Right lobe of liver (tissue), 6 donors: ENCODE results near the gene GMIP. TPM values are rescaled to one million over a fixed set of nuclear protein-coding genes. Genes with fewer than 3 reads are reported as not detected.

Experiments used
- ATAC-seq, 4 donors: fragments of 200-7000 bp; cut with Tn5 transposase; one replicate each; pipeline ENCODE4 v1.9.1; 2020; ENCODE audit warnings: mild to moderate bottlenecking in 4 of 4, moderate library complexity in 4 of 4
- DNase-seq, 3 donors: peaks; one replicate each; pipeline ENCODE4 v3.0.0-alpha.2; 2020
- H3K27ac ChIP-seq, 3 donors: fragments of 200-600 bp; one replicate each; pipeline ENCODE4 v1.8.0; 2022
- H3K27me3 ChIP-seq, 2 donors: fragments of 200-600 bp; one replicate each; pipeline ENCODE4 v1.8.0; 2022
- H3K36me3 ChIP-seq, 4 donors: fragments of 200-600 bp; sonication (generic) in 1 of 4; one replicate each; pipeline versions ENCODE4 v1.5.1 to v1.8.0; 2017 to 2022; ENCODE audit warnings: control low read depth in 1 of 4
- H3K4me1 ChIP-seq, 4 donors: fragments of 200-600 bp; sonication (generic) in 1 of 4; one replicate each; pipeline versions ENCODE4 v1.5.1 to v1.8.0; 2017 to 2022; ENCODE audit warnings: control low read depth in 1 of 4
- H3K4me3 ChIP-seq, 3 donors: fragments of 200-600 bp; one replicate each; pipeline ENCODE4 v1.8.0; 2022
- H3K9me3 ChIP-seq, 4 donors: fragments of 200-600 bp; sonication (generic) in 1 of 4; one replicate each; pipeline versions ENCODE4 v1.5.1 to v1.8.0; 2017 to 2022; ENCODE audit warnings: control low read depth in 1 of 4
- CTCF ChIP-seq, 4 donors: fragments of 200-600 bp in 3 of 4; fragments of 450-650 bp in 1 of 4; IDR thresholded peaks; one replicate each; pipeline versions ENCODE4 v1.5.1 to v1.8.0; 2016 to 2022; ENCODE audit warnings: antibody characterized with exemption in 4 of 4, mild to moderate bottlenecking in 2 of 4
- POLR2A ChIP-seq: fragments of 450-650 bp; IDR thresholded peaks from one replicate; pipeline ENCODE4 v1.6.1; 2017; ENCODE audit warnings: antibody characterized with exemption, mild to moderate bottlenecking
- WGBS: methylation state at CpG from one replicate; pipeline ENCODE4 v1.1.6; 2018; ENCODE audit warnings: low coverage, low lambda C conversion rate; ENCODE audit not compliant: insufficient coverage; ENCODE audit errors: missing lambda C conversion rate; 5-methylcytosine and 5-hydroxymethylcytosine counted together
- intact Hi-C, 2 donors: fragments of 100-400 bp; cut with DNase I; formaldehyde crosslinking; loops; one replicate each; pipeline versions ENCODE4 v1.11.2 to v1.14.1; 2022
- total RNA-seq, 6 experiments: library from RNA; depleted of rRNA in 2 of 6; stranded (reverse); fragments of >200 nt in 2 of 6; fragmentation: NEBNext Ultra II Directional in 3 of 6; extraction: Animal tissue kit (Norgen Biotek cat#: 25700) in 3 of 6; gene quantifications; one replicate each; pipeline versions ENCODE4 v1.1.0 to v1.2.4, GENCODE V29; 2016 to 2023
- donor health status: DM: no; HTN: yes; CAD: no.
- donor health status: DM: no; HTN: no; CAD: no.
- donor health status: DM: no; HTN: no; CAD: no.
- donor health status: DM: no; HTN: yes; CAD: no.
- donor health status: DM: no; HTN: yes; CAD: no.

Gene GMIP
- total RNA-seq, 6 experiments from 2014 or later = 3.5 to 8.0 (median 4.4) TPM

GRCh38 chr19:19587771-19588170 lies 55.7 kb downstream of the GMIP start:
- Histone ChIP-seq H3K36me3 (no peaks in the 10 kb centered on the region), H3K9me3 (no peaks in the 10 kb centered on the region), H3K27me3 (no peaks in the 10 kb centered on the region), H3K4me3 (no peak overlapping the region), H3K27ac (no peak overlapping the region), H3K4me1 (no peaks in the 10 kb centered on the region)
- ATAC-seq (no peak), DNase-seq (no peak)
- intact Hi-C loops = no loop called here
- 62% methylated on average over 2 of the region's 5 CpGs for WGBS
- no peak for TF ChIP-seq POLR2A
- no peak for TF ChIP-seq CTCF (IDR thresholded peaks at IDR 0.05)

GRCh38 chr19:19584356-19584755 lies 59.1 kb downstream of the GMIP start:
- Histone ChIP-seq H3K4me1 (no peaks in the 10 kb centered on the region), H3K27ac (no peak overlapping the region), H3K4me3 (no peak overlapping the region), H3K27me3 (no peaks in the 10 kb centered on the region), H3K9me3 (no peaks in the 10 kb centered on the region), H3K36me3 (no peaks in the 10 kb centered on the region)
- DNase-seq (no peak), ATAC-seq (no peak)
- no peak for TF ChIP-seq CTCF (IDR thresholded peaks at IDR 0.05)
- no peak for TF ChIP-seq POLR2A
- intact Hi-C loops = no loop called here
- WGBS = 49% methylated on average over 5 of the region's 6 CpGs

- 77% methylated on average over 3 of the region's 6 CpGs for WGBS
Observed at GRCh38 chr19:19582471-19582870, 61.0 kb downstream of the GMIP start.

GRCh38 chr19:19581391-19581790 lies 62.1 kb downstream of the GMIP start:
- Histone ChIP-seq H3K27me3 (no peaks in the 10 kb centered on the region), H3K27ac (no peak overlapping the region), H3K4me3 (no peak overlapping the region), H3K36me3 (no peaks in the 10 kb centered on the region), H3K4me1 (no peaks in the 10 kb centered on the region), H3K9me3 (no peaks in the 10 kb centered on the region)
- TF ChIP-seq CTCF (IDR thresholded peaks at IDR 0.05) = no peak
- TF ChIP-seq POLR2A = no peak
- ATAC-seq (no peak), DNase-seq (no peak)
- WGBS = 40% methylated on average over 1 of the region's 13 CpGs
- intact Hi-C loops = no loop called here

More at GRCh38 chr19:19582471-19582870, 61.0 kb downstream of the GMIP start:
- Histone ChIP-seq H3K4me1 (no peaks in the 10 kb centered on the region), H3K4me3 (no peak overlapping the region), H3K27ac (no peak overlapping the region), H3K27me3 (no peaks in the 10 kb centered on the region), H3K36me3 (no peaks in the 10 kb centered on the region), H3K9me3 (no peaks in the 10 kb centered on the region)
- ATAC-seq (no peak), DNase-seq (no peak)
- intact Hi-C loops = no loop called here
- TF ChIP-seq POLR2A (no peak), CTCF (IDR thresholded peaks at IDR 0.05) (no peak)

- Histone ChIP-seq H3K27ac (no peak overlapping the region), H3K4me1 (no peaks in the 10 kb centered on the region), H3K27me3 (no peaks in the 10 kb centered on the region), H3K36me3 (no peaks in the 10 kb centered on the region), H3K9me3 (no peaks in the 10 kb centered on the region), H3K4me3 (no peak overlapping the region)
- TF ChIP-seq CTCF (IDR thresholded peaks at IDR 0.05) = no peak
- no peak for TF ChIP-seq POLR2A
- DNase-seq = no peak
- intact Hi-C loops = no loop called here
- ATAC-seq = no peak
- WGBS = 70% methylated on average over 3 of the region's 4 CpGs
Observed at GRCh38 chr19:19580418-19580817, 63.0 kb downstream of the GMIP start.
